Stimulated activated CD4-positive, alpha-beta T cell treated with anti-CD3 and anti-CD28 coated beads, TNF-alpha, amount 100 ng/mL, for 4 hours (primary cell): ENCODE results near the gene SEL1L2.

Source experiments
- DNase-seq, 3 experiments: peaks; one replicate each; pipeline ENCODE4 v3.0.0-alpha.2; 2020; ENCODE audit warnings: low read depth in 3 of 3

Gene SEL1L2

GRCh38 chr20:13930281-13930680, 60.1 kb downstream of the SEL1L2 start:
- no peak for DNase-seq

- no peak for DNase-seq
Measured at GRCh38 chr20:13929836-13930235, 60.6 kb downstream of the SEL1L2 start.

- DNase-seq = no peak
Measured at GRCh38 chr20:13928901-13929300, 61.5 kb downstream of the SEL1L2 start.

- DNase-seq = no peak
Measured at GRCh38 chr20:13927171-13927570, 63.2 kb downstream of the SEL1L2 start.

GRCh38 chr20:13922241-13922640, 68.2 kb downstream of the SEL1L2 start:
- no peak for DNase-seq

- DNase-seq = no peak
Measured at GRCh38 chr20:13915284-13915683, 75.1 kb downstream of the SEL1L2 start.

GRCh38 chr20:13913572-13913971, 76.8 kb downstream of the SEL1L2 start:
- DNase-seq = no peak

GRCh38 chr20:13913131-13913530, 77.3 kb downstream of the SEL1L2 start:
- no peak for DNase-seq

- DNase-seq = no peak
Measured at GRCh38 chr20:13910492-13910891, 79.9 kb downstream of the SEL1L2 start.

- DNase-seq = no peak
Measured at GRCh38 chr20:13909067-13909466, 81.3 kb downstream of the SEL1L2 start.

GRCh38 chr20:13904766-13905165, 85.6 kb downstream of the SEL1L2 start:
- no peak for DNase-seq

- DNase-seq = no peak
Measured at GRCh38 chr20:13900496-13900895, 89.9 kb downstream of the SEL1L2 start.

GRCh38 chr20:13898012-13898612, 92.3 kb downstream of the SEL1L2 start:
- DNase-seq = no peak

- DNase-seq = no peak
Measured at GRCh38 chr20:13891575-13891974, 98.8 kb downstream of the SEL1L2 start.

GRCh38 chr20:13884803-13885202, 105.6 kb downstream of the SEL1L2 start:
- DNase-seq = no peak

GRCh38 chr20:13883425-13883824, 107.0 kb downstream of the SEL1L2 start:
- DNase-seq = no peak

GRCh38 chr20:13878566-13878965, 111.8 kb downstream of the SEL1L2 start:
- DNase-seq = no peak

- DNase-seq = no peak
Measured at GRCh38 chr20:13877793-13878192, 112.6 kb downstream of the SEL1L2 start.

- no peak for DNase-seq
Measured at GRCh38 chr20:13875265-13875811, 115.1 kb downstream of the SEL1L2 start.

- DNase-seq = no peak
Measured at GRCh38 chr20:13874394-13875157, 115.8 kb downstream of the SEL1L2 start.

GRCh38 chr20:13873831-13874230, 116.6 kb downstream of the SEL1L2 start:
- no peak for DNase-seq

- DNase-seq = no peak
Measured at GRCh38 chr20:13870170-13870748, 120.2 kb downstream of the SEL1L2 start.

- no peak for DNase-seq
Measured at GRCh38 chr20:13868331-13868730, 122.1 kb downstream of the SEL1L2 start.
